Activated CD4-positive, alpha-beta T cell treated with anti-CD3 and anti-CD28 coated beads, Interleukin-2, amount 50 U/mL, for 1 hour (primary cell): Measurements from ENCODE around the gene ATRNL1.
"Not testable (repeated sequence)": the region's sequence is repeated elsewhere in the genome, so short reads cannot be mapped to it uniquely, and the experiment has no call there.

ENCODE experiments used
- DNase-seq: peaks from one replicate; pipeline ENCODE4 v3.0.0-alpha.2; 2020

The ATRNL1 gene

GRCh38 chr10:115772606-115773005, 679.4 kb downstream of the ATRNL1 start:
- no peak for DNase-seq

GRCh38 chr10:115773832-115774231, 680.7 kb downstream of the ATRNL1 start:
- no peak for DNase-seq

DNA sequence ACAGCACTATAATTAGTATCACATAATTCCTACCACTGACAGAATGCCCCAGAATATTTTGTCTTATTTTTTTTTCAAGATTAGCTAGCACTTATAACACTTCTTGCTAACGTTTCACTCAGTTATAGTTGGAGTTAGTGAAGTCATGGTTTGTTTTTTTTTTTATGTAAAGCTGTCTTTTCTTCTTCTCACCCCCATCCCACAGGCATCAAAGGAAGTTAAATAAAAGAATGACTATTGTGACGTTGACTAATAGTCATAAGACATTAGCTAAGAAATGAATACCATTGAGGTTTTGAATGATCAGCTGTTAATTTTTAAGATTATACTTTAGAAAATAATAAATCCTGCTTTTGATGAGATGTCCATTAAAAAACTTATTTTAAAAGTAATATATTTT, 681.6 kb downstream of the ATRNL1 start:
- no peak for DNase-seq

GRCh38 chr10:115777646-115778045, 684.5 kb downstream of the ATRNL1 start:
- no peak for DNase-seq

- DNase-seq, result no peak
These were observed 697.1 kb downstream of the ATRNL1 start for GRCh38 chr10:115790220-115790619.

DNA sequence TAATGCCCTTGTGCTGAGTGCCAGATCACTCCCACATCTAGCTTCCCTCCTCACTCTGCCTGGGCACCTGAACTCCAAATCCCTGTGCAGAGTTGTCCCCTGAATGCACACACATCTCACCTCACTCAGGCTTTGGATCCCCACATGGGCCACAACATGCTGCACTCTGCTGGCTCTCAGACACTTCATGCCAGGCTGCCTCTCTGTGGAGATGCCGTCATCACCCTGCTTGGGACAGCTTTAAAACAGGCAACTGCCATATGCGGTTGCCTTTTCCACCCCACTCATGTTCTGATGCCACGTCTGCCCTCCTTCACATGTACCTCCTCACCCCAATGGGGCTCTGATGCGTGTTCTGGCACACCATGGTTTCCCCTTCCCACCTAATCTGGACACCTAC, 702.8 kb downstream of the ATRNL1 start:
- DNase-seq, result no peak

DNA sequence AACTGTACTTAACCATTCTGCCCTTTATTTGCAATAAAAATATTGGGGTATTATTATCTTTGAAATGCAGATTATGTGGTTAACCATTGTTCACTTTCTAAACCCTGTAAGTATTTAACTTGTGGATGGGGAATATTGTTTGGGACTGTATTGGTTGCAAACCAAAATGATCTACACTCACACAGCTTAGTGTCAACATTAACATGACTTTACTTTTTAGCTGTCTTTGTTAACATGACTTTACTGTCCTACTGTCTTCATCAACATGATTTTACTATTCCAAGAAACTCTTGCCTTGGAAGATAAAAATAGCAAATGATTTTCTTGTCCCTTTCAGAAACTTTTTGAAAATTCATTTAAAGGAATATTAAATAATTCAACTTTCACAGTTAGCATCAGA, 708.3 kb downstream of the ATRNL1 start:
- no peak for DNase-seq

- no peak for DNase-seq
These were observed 708.8 kb downstream of the ATRNL1 start for GRCh38 chr10:115801992-115802391.

DNA sequence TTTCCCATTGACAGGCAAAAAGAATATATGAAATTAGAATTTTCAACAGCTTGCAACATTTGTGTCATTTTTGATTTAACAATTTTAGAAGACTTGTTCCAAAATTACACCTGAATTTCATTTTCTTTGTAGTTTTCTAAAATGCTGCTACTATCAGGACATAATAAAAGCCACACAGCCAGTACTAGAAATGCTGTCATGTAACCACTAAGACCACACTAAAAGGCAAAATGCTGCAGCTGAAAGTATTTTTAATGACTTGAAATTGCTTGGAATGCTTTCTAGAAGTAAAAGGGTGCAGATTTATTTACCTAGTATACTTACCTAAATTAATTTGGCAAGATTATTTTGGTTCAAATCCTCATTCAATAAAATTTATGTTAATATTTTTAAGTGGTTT, 709.7 kb downstream of the ATRNL1 start:
- DNase-seq, result no peak

GRCh38 chr10:115814542-115814941, 721.4 kb downstream of the ATRNL1 start:
- DNase-seq, result no peak

GRCh38 chr10:115818012-115818411, 724.8 kb downstream of the ATRNL1 start:
- DNase-seq, result no peak

GRCh38 chr10:115826396-115826795, 733.2 kb downstream of the ATRNL1 start:
- DNase-seq, result no peak

- no peak for DNase-seq
These were observed 734.3 kb downstream of the ATRNL1 start for GRCh38 chr10:115827231-115828009.

DNA sequence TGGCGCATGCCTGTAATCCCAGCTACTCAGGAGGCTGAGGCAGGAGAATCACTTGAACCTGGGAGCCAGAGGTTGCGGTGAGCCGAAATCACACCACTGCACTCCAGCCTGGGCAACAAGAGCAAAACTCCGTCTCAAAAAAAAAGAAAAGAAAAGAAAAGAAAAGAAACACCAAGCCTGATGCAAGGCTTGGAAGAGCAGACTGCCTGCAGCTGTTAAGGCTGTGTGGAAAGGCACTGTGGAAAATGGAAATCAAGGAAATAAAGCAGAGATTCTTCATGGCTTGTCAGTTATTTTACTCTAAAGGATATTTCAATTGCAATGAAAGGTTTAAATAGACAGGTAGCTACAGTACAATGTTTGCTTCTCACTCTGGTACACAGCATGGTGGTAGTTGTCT, 735.0 kb downstream of the ATRNL1 start:
- DNase-seq, result not testable (repeated sequence)

DNA sequence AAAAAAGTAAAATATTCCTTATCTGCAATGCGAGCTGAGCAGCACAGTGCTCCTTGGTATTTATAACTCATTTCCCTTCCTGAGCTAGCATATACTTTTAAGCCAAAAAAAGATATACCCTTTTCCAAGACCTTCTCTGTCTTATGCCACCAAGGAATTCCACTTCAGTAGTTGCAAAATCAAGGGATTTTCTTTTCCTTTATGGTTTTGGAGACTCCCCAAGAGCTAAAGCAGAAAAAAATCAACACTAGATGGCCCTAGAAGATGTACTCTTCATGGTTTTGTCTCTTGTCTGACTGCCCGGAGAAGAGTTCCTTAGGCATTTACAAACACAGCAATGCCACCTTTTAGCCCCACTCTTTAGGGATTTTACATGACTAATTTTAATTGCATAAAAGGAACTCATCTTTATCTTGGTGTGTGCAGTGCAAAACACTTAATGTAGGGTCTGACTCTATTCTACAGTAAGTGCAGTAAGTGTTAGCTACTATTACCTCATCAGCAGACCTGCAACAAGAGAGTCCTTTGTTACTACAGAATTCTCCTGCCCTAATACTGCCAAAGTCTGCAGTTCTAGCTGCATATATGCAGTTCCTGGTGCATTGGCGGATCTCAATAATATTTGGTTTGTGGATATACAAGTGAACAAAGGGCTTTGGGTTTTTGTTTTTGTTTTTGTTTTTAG, 736.5 kb downstream of the ATRNL1 start:
- DNase-seq, result no peak

DNA sequence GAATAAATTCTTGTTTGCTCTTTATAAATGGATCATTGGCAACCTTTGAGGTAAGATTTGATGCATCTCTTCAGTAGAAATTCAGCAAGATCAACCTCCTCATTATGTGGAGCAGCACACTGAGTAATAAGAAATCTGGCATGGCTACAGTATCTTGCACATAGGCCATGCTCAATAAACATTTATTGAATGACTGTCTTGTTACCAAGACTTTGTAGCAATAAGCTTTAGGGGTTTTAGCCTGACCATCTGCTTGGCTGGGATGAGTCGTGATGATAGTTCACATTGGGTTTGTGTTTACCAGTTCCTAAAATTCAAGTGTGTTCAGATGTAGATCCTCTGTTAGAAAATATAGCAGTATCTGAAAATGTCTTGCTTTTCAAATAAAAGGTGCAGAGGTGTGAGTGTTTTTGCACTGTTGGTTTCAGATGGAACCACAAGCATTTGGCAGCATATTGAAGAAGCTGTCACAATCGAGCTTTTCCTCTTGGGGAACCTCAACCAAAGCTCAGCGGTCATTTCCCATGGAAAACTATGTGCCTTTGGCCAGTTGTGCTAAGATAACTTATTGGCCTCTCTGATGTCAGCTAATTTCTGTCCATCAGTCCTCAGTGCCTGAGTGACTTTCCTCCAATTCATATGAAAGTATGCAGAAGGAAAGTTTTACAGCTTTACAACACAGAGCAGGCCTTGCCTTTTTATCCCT, 737.3 kb downstream of the ATRNL1 start:
- DNase-seq, result no peak

DNA sequence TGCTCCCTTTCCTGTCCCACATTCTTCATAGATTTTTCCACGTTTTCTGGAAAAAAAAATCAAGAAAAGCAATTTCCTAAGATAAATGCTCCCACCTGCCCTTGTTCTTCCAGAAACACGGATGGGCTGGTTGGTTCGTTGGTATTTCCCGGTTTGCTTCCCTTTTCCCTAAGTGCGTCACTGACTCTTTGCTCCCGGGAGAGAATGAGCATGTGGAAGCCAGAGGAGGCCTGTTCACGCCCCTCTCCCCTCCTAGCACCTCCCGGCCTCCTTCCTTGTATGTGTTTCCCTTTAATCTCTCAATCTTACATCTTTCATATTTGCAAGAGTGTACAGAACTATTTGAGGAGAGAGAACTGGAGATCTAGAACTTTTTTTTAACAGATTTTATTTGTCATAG, 737.9 kb downstream of the ATRNL1 start:
- DNase-seq, result no peak

DNA sequence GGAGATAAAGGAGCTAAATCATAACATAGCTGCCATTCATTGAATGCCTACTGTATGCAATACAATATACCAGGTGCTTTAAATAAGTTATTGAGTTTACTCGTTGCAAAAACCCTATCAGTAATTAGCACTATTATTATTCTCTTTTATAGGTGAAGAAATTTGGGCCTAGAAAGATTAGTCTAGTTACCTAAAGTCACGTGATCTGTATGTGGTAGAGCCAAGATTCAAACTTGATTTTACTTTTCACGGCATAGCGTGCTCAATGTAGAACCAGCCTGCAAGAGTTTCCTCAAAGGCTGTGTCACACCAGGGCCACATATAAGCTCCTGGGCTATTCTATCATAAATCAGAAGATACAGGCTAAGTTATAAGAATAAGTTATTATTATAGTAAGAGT, 740.0 kb downstream of the ATRNL1 start:
- DNase-seq, result no peak

- DNase-seq, result no peak
These were observed 751.4 kb downstream of the ATRNL1 start for GRCh38 chr10:115844591-115844990.

DNA sequence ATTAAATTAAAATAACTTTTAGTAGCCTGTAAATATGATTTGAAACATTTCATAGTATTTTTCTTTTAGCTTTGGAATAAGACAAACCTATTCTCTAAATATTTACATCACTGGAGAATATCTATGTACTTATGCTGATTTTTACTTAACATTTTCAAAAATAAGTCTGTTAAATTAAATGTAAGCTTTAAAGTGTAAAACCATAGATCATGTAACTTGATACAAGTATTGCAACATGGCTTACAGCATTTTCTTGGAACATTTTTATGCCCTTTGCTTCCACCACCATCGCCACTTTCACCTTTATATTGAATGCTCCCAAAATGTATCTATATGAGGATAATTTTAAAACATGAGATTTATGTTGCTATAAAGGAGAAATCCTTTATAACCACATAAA, 752.8 kb downstream of the ATRNL1 start:
- no peak for DNase-seq

GRCh38 chr10:115846528-115846927, 753.4 kb downstream of the ATRNL1 start:
- DNase-seq, result no peak

DNA sequence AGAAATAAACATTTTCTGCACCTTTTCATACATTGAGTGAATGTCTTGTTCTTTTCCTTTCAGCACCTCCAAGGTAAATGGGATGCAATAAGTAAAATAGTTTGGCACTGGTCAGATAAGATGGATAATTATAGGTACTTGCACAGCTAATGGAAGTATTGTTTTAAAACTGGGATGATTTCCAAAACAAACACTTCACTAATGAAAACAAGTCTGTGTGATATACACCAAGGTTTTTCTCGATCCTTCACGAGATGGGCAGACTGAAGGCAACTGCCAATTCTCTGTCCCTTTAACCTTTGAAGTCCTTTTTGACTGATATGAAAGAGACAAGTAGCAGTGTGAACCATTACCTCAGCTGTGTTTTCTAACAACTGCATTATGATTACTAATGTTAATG, 756.0 kb downstream of the ATRNL1 start:
- DNase-seq, result no peak

DNA sequence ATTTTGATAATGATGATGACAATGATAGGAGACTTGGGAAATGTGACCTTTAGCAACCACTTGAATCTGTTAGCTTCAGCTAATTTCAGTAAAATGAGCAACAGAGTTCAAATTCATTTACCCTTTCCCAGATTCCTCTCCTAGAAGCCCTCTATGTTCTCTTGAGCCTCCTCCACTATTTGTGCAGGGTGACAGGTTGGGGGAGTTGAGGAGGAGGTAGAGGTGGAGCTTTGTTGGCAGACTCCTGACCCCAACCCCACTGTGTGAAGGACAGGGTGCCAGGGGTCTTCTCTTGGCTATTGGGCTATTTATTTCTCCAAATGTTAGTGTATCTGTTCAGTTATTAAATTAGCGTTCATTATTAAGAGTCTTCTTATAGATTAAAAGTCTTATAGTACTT, 757.5 kb downstream of the ATRNL1 start:
- no peak for DNase-seq

DNA sequence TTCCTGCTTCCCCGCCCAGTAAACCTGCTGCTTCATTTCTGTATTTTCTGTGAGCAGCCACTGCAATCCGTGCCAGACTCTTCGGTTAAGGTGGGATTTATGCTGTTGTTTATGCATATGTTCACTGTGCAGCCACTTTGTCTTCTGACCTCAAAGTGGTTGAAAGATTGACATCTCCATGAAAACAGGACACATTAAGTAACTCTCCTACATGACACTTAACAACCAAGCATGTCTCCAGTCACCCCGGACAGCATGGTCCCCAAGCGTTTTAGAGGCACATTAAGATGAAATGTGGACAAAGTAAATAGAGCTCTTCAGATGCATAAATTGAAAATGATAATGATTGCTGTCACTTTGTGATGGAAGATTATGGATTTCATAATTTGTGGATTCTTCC, 758.5 kb downstream of the ATRNL1 start:
- no peak for DNase-seq
